Esophagus squamous epithelium (tissue), 5 donors: ENCODE measurements around the gene DAB1. TPM values are rescaled to one million over a fixed set of nuclear protein-coding genes. Genes with fewer than 3 reads are reported as not detected.

Experiments
- DNase-seq: peaks from one replicate; lab custom pipeline; 2025; lab: John Stamatoyannopoulos, UW
- H3K27ac ChIP-seq, 4 donors: fragments of 200-600 bp; sonication (generic); one replicate each; pipeline ENCODE4 v1.5.1; 2016 to 2019; ENCODE audit warnings: mild to moderate bottlenecking in 1 of 4
- H3K27me3 ChIP-seq, 4 donors: fragments of 200-600 bp; sonication (generic); 1 replicate in 3 of 4; 2 replicates in 1 of 4; pipeline versions ENCODE4 v1.5.1 to v1.6.0; 2017 to 2021; ENCODE audit warnings: antibody characterized with exemption in 1 of 4
- H3K36me3 ChIP-seq, 3 donors: fragments of 200-600 bp; sonication (generic); one replicate each; pipeline ENCODE4 v1.5.1; 2016 to 2019
- H3K4me1 ChIP-seq, 3 donors: fragments of 200-600 bp; sonication (generic); one replicate each; pipeline ENCODE4 v1.5.1; 2017 to 2019
- H3K4me3 ChIP-seq, 4 donors: fragments of 200-600 bp; sonication (generic); 1 replicate in 3 of 4; 2 replicates in 1 of 4; pipeline ENCODE4 v1.5.1; 2016 to 2019; ENCODE audit warnings: mild to moderate bottlenecking in 2 of 4, moderate library complexity in 1 of 4
- H3K9me3 ChIP-seq, 3 donors: fragments of 200-600 bp; sonication (generic); one replicate each; pipeline ENCODE4 v1.5.1; 2016 to 2019
- CTCF ChIP-seq, 6 experiments: fragments of 450-650 bp in 4 of 6; fragments of 200-600 bp in 2 of 6; sonication (generic) in 2 of 6; IDR thresholded peaks; one replicate each; pipeline ENCODE4 v1.5.1; 2016 to 2019; ENCODE audit warnings: antibody characterized with exemption in 6 of 6, mild to moderate bottlenecking in 4 of 6, moderate library complexity in 4 of 6
- POLR2A ChIP-seq, 4 donors: fragments of 450-650 bp; IDR thresholded peaks; one replicate each; pipeline ENCODE4 v1.6.1; 2017; ENCODE audit warnings: antibody characterized with exemption in 4 of 4, mild to moderate bottlenecking in 4 of 4, moderate library complexity in 3 of 4
- WGBS, 2 donors: methylation state at CpG; one replicate each; pipeline ENCODE4 v1.1.5; 2018; 5-methylcytosine and 5-hydroxymethylcytosine counted together
- intact Hi-C: fragments of 100-400 bp; cut with DNase I; formaldehyde crosslinking; loops from one replicate; pipeline ENCODE4 v1.15.0; 2022
- total RNA-seq, 4 donors: library from RNA; depleted of rRNA; stranded (reverse); fragments of >200 nt; gene quantifications; one replicate each; pipeline ENCODE4 v1.1.0, GENCODE V29; 2016
- donor health status: DM: yes; HTN: yes; CAD: no.

The DAB1 gene
- total RNA-seq, 4 donors from 2014 or later: under 0.01 TPM; not detected in 3

- Histone ChIP-seq H3K27me3 (peaks cover 0 to 20% (median 0%) of the 10 kb centered on the region in 4 donors), H3K9me3 (no peaks in the 10 kb centered on the region), H3K4me1 (no peaks in the 10 kb centered on the region), H3K4me3 (no peak overlapping the region), H3K36me3 (no peaks in the 10 kb centered on the region), H3K27ac (no peak overlapping the region)
- intact Hi-C loops: no loop called here
- WGBS, 2 donors: 77 to 78% methylated on average over 2 of the region's 2 CpGs
- no peak for TF ChIP-seq POLR2A (IDR thresholded peaks at IDR 0.05)
- no peak for TF ChIP-seq CTCF (IDR thresholded peaks at IDR 0.05)
- no peak for DNase-seq
Measured at GRCh38 chr1:57406428-57406970, 17.4 kb downstream of the DAB1 start.

- no peak overlapping the region for H3K27ac ChIP-seq
- H3K36me3 ChIP-seq: no peaks in the 10 kb centered on the region
- no peak overlapping the region for H3K4me3 ChIP-seq
- no peak for DNase-seq
- 78 to 83% methylated on average over 3 of the region's 3 CpGs for WGBS, 2 donors
- peaks cover 0 to 20% (median 0%) of the 10 kb centered on the region in 4 donors for H3K27me3 ChIP-seq
- no peaks in the 10 kb centered on the region for H3K4me1 ChIP-seq
- no peak for TF ChIP-seq CTCF (IDR thresholded peaks at IDR 0.05)
- TF ChIP-seq POLR2A (IDR thresholded peaks at IDR 0.05): no peak
- intact Hi-C loops: no loop called here
- H3K9me3 ChIP-seq: no peaks in the 10 kb centered on the region
Measured at GRCh38 chr1:57404884-57405283, 19.0 kb downstream of the DAB1 start.

GRCh38 chr1:57403201-57403600, 20.7 kb downstream of the DAB1 start:
- no peak for DNase-seq
- Histone ChIP-seq H3K36me3 (no peaks in the 10 kb centered on the region), H3K4me3 (no peak overlapping the region), H3K27me3 (peaks cover 0 to 4% (median 0%) of the 10 kb centered on the region in 4 donors), H3K4me1 (no peaks in the 10 kb centered on the region), H3K9me3 (no peaks in the 10 kb centered on the region), H3K27ac (no peak overlapping the region)
- intact Hi-C loops: no loop called here
- TF ChIP-seq CTCF (IDR thresholded peaks at IDR 0.05) (no peak), POLR2A (IDR thresholded peaks at IDR 0.05) (no peak)
- 75 to 83% methylated on average over 1 of the region's 1 CpG for WGBS, 2 donors

- H3K36me3 ChIP-seq: no peaks in the 10 kb centered on the region
- H3K27ac ChIP-seq: no peak overlapping the region
- no peak for DNase-seq
- 85 to 89% methylated on average over 1 of the region's 1 CpG for whole genome bisulfite sequencing, 2 donors
- H3K27me3 ChIP-seq: no peaks in the 10 kb centered on the region
- H3K9me3 ChIP-seq: no peaks in the 10 kb centered on the region
- H3K4me1 ChIP-seq: no peaks in the 10 kb centered on the region
- H3K4me3 ChIP-seq: no peak overlapping the region
- intact Hi-C loops: no loop called here
- no peak for TF ChIP-seq CTCF (IDR thresholded peaks at IDR 0.05)
- TF ChIP-seq POLR2A (IDR thresholded peaks at IDR 0.05): no peak
Measured at GRCh38 chr1:57401671-57402070, 22.2 kb downstream of the DAB1 start.

GRCh38 chr1:57400048-57400447, 23.8 kb downstream of the DAB1 start:
- H3K27ac ChIP-seq: no peak overlapping the region
- intact Hi-C loops: no loop called here
- WGBS, 2 donors: 60 to 63% methylated on average over 5 of the region's 5 CpGs
- no peaks in the 10 kb centered on the region for H3K4me1 ChIP-seq
- no peak for DNase-seq
- no peaks in the 10 kb centered on the region for H3K27me3 ChIP-seq
- TF ChIP-seq CTCF (IDR thresholded peaks at IDR 0.05): no peak
- no peak for TF ChIP-seq POLR2A (IDR thresholded peaks at IDR 0.05)
- H3K4me3 ChIP-seq: no peak overlapping the region
- H3K36me3 ChIP-seq: no peaks in the 10 kb centered on the region
- no peaks in the 10 kb centered on the region for H3K9me3 ChIP-seq
